Effector memory CD4-positive, alpha-beta T cell (primary cell): ENCODE measurements around the gene ZBTB20.
"Not testable (repeated sequence)": the region's sequence is repeated elsewhere in the genome, so short reads cannot be mapped to it uniquely, and the experiment has no call there.

Source experiments
- DNase-seq, 3 donors: peaks; one replicate each; pipeline ENCODE4 v3.0.0-alpha.2; 2020
- H3K27ac ChIP-seq: 2 replicates; pipeline ENCODE4 v1.7.0; 2013; ENCODE audit warnings: mild to moderate bottlenecking, low read length, moderate library complexity; ENCODE audit not compliant: insufficient read depth, poor library complexity, severe bottlenecking
- H3K27me3 ChIP-seq: replicated peaks from 2 replicates; pipeline ENCODE4 v1.7.0; 2013; ENCODE audit warnings: mild to moderate bottlenecking, low read length; ENCODE audit not compliant: insufficient read depth, control insufficient read depth, poor library complexity, severe bottlenecking
- H3K36me3 ChIP-seq: 2 replicates; pipeline ENCODE4 v1.7.0; 2013; ENCODE audit warnings: mild to moderate bottlenecking, low read length, moderate library complexity; ENCODE audit not compliant: control insufficient read depth, insufficient read depth
- H3K4me1 ChIP-seq: 2 replicates; pipeline ENCODE4 v1.7.0; 2013; ENCODE audit warnings: low read length, mild to moderate bottlenecking; ENCODE audit not compliant: control insufficient read depth, insufficient read depth, poor library complexity, severe bottlenecking
- H3K4me3 ChIP-seq: 2 replicates; pipeline ENCODE4 v1.7.0; 2013; ENCODE audit warnings: low read length, low read depth, mild to moderate bottlenecking; ENCODE audit not compliant: insufficient read depth, poor library complexity, severe bottlenecking
- H3K9me3 ChIP-seq: 2 replicates; pipeline ENCODE4 v1.7.0; 2013; ENCODE audit warnings: mild to moderate bottlenecking, low read length, moderate library complexity; ENCODE audit not compliant: control insufficient read depth

ZBTB20 gene

DNA sequence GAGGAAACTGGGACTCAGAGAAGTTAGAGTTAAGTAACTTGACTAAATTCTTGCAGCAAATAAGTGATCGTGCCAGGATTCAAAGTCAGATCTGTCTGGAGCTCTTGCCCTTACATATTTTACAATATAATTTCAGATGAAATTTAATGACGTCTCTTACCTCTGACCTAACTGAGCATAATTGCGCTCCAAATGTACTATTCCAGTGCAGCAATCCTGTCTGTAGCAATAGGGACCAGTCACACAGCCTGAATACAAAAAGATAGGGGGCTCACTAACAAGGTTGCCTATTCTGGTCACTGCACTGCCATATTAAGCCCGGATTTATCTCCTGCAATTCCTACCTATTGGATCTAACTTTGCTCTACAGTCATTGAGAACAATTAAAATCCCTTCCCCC, 316.4 kb downstream of the ZBTB20 start:
- Histone ChIP-seq H3K4me3 (no peak overlapping the region), H3K9me3 (no peaks in the 10 kb centered on the region), H3K36me3 (no peaks in the 10 kb centered on the region), H3K27ac (no peak overlapping the region), H3K4me1 (no peaks in the 10 kb centered on the region), H3K27me3 (no peaks in the 10 kb centered on the region)
- no peak for DNase-seq

DNA sequence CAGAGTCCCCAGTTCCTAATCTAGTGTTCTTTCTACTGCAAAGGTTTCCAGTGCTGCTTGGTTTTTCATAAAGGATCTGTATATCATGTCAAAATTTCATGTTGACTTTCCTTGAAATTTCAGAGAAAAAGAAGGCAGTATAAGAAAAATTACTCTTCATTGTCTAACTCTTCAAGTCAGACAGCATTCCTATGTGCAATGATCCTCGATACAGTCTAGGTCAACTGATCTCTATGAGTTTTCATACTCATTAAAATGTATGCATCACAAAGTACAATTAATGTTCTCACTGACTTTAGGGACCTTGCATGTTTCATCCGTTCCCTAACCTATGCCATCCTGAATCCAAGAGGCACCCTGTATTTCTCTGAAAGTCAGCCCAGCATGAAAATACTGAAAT, 317.3 kb downstream of the ZBTB20 start:
- H3K9me3 ChIP-seq, result no peaks in the 10 kb centered on the region
- no peak overlapping the region for H3K27ac ChIP-seq
- H3K36me3 ChIP-seq, result no peaks in the 10 kb centered on the region
- H3K4me1 ChIP-seq, result no peaks in the 10 kb centered on the region
- DNase-seq, result no peak
- no peak overlapping the region for H3K4me3 ChIP-seq
- no peaks in the 10 kb centered on the region for H3K27me3 ChIP-seq

DNA sequence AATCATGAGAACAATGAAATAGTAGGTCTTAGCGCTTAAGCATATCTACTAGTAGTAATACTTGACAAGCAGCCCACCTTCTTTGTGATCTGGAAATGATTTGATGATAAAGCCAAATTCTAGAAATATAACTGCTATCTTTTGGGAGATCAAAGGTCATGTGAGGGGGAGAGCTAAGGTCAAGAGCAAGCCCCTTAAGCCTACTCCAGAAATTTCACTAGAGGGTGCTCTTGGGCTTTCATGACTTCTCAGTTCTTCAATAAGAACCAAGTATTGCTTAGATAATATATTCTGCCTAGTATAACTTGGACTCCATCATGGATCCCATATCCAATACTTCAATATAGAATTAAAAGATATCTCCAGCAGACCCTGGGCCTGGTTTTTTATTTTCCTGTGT, 319.6 kb downstream of the ZBTB20 start:
- Histone ChIP-seq H3K4me3 (no peak overlapping the region), H3K9me3 (no peaks in the 10 kb centered on the region), H3K36me3 (no peaks in the 10 kb centered on the region), H3K27ac (no peak overlapping the region), H3K4me1 (no peaks in the 10 kb centered on the region), H3K27me3 (no peaks in the 10 kb centered on the region)
- no peak for DNase-seq

DNA sequence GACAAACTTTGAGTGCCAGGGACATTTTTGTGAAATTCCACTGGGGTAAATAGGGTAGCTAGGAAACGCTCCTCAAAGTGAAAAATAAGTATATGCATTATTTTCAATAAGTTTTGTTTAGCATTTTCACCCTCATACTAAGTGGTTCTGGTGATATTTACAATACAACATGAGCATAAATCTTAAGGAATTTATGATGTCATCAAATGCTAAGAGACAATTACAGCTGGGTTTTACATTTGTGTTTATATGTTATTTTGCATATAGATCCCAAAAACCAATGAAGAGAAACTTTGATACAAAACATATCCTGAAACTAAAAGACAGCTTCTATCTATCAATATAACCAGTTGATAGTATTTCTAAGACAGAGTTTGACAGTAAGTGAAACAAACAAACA, 323.1 kb downstream of the ZBTB20 start:
- no peaks in the 10 kb centered on the region for H3K4me1 ChIP-seq
- DNase-seq, result no peak
- no peak overlapping the region for H3K27ac ChIP-seq
- H3K4me3 ChIP-seq, result no peak overlapping the region
- no peaks in the 10 kb centered on the region for H3K27me3 ChIP-seq
- no peaks in the 10 kb centered on the region for H3K36me3 ChIP-seq
- no peaks in the 10 kb centered on the region for H3K9me3 ChIP-seq

DNA sequence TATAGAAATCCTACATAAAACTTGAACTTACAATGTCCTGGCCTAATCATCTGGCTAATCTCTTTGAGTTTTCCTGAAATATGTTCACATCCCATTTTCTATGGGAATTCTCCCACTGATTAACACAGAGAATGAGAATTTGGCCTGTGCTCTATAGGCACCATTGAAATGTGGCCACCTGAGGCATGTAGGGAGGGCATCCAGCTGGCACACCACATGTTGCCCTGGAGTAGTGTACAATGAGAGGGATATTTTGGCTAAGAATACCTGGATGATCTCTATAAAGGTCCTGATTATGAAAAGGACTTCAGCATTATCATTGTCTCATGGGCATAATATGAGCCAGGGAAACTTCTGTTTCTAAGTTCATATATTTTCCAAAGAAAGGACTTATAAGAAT, 324.0 kb downstream of the ZBTB20 start:
- no peak for DNase-seq
- H3K36me3 ChIP-seq, result no peaks in the 10 kb centered on the region
- H3K4me1 ChIP-seq, result no peaks in the 10 kb centered on the region
- no peaks in the 10 kb centered on the region for H3K27me3 ChIP-seq
- H3K9me3 ChIP-seq, result no peaks in the 10 kb centered on the region
- H3K4me3 ChIP-seq, result no peak overlapping the region
- H3K27ac ChIP-seq, result no peak overlapping the region

DNA sequence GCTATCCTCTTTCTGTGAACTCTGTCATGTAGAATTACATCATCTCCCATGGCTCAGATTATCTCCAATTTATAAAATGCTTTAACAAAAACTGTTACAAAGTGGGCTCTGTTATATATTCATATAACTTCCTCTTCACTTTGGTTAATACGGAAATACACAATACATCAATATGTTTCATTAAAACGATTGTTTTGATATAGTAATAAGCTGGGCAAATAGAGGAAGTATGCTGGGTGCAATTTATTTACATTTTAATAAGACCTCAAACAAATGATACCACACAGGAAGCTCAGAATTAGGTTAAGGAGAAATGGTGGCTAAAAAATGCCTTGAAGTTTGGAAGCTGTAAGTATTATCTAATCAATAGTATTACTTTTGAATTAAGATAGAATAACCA, 331.0 kb downstream of the ZBTB20 start:
- no peak for DNase-seq
- Histone ChIP-seq H3K27ac (no peak overlapping the region), H3K4me1 (no peaks in the 10 kb centered on the region), H3K27me3 (no peaks in the 10 kb centered on the region), H3K9me3 (no peaks in the 10 kb centered on the region), H3K4me3 (no peak overlapping the region), H3K36me3 (no peaks in the 10 kb centered on the region)

DNA sequence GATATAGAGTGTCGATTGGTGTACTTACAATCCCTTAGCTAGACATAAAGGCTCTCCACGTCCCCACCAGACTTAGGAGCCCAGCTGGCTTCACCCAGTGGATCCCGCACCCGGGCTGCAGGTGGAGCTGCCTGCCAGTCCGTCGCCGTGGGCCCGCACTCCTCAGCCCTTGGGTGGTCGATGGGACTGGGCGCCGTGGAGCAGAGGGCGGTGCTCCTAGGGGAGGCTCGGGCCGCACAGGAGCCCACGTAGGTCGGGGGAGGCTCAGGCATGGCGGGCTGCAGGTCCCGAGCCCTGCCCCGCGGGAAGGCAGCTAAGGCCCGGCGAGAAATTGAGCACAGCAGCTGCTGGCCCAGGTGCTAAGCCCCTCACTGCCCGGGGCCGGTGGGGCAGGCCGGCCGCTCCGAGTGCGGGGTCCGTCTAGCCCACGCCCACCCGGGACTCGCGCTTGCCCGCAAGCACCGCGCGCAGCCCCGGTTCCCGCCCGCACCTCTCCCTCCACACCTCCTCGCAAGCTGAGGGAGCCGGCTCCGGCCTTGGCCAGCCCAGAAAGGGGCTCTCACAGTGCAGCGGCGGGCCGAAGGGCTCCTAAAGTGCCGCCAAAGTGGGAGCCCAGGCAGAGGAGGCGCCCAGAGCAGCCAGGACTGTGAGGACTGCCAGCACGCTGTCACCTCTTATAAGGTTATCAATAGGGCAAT, 334.4 kb downstream of the ZBTB20 start:
- DNase-seq, H3K9me3 ChIP-seq, H3K4me1 ChIP-seq, H3K36me3 ChIP-seq, H3K27ac ChIP-seq, H3K4me3 ChIP-seq, H3K27me3 ChIP-seq: not testable (repeated sequence)

DNA sequence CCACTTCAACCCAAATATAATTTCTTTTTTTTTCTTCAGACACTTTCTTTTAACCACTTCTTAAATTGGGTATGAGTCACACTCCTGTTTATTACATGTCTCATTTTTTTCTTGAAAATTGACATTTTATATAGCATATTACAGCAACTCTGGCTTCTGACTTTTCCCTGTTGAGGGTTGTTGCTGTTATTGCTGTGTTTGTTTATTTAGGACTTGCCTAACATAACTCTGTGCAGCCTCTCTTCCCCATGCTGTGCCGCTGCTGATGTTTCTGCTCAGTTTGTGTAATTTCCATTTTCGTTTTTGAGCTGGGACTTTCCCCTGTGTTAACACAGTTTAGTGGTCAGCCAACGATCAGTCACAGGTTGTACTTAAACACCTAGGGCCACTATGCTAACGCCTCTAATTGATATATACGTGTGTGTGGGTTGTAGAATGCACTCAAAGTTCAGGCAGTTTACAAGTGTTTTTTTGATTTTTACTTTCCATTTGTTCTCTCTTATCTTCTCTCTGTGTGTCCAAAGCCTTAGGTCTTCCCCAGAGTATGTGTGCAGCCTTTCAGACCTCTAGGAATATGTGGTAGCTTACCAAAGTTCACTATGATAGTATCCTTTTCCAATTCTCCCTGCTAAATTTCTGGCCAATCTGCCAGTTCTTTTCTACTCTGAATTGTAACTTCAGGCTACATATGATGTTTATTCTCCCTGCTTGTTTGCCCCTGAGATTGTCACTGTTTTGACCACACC, 337.2 kb downstream of the ZBTB20 start:
- no peaks in the 10 kb centered on the region for H3K27me3 ChIP-seq
- H3K36me3 ChIP-seq, result no peaks in the 10 kb centered on the region
- H3K4me3 ChIP-seq, result no peak overlapping the region
- H3K9me3 ChIP-seq, result no peaks in the 10 kb centered on the region
- DNase-seq, result no peak
- H3K4me1 ChIP-seq, result no peaks in the 10 kb centered on the region
- no peak overlapping the region for H3K27ac ChIP-seq

DNA sequence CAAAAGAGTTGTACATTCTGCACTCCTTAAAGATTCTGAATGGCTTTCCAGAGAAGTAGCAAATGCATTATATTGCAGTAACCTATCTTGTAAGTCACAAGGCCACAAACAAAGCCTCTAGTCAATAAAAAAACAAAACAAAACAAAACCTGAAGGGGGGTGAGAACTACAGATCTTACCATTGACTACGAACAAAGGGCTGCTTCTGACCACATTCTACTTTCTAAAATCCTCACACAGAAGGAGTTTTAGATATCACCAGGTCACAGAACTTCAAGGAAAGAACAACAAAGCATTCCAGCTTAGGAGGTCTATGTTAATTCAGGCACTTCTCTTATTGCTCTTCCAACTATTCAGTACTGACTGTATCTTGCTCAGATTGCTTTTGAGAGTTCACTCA, 343.0 kb downstream of the ZBTB20 start:
- Histone ChIP-seq H3K4me1 (no peaks in the 10 kb centered on the region), H3K4me3 (no peak overlapping the region), H3K27me3 (no peaks in the 10 kb centered on the region), H3K9me3 (no peaks in the 10 kb centered on the region), H3K27ac (no peak overlapping the region), H3K36me3 (no peaks in the 10 kb centered on the region)
- no peak for DNase-seq

DNA sequence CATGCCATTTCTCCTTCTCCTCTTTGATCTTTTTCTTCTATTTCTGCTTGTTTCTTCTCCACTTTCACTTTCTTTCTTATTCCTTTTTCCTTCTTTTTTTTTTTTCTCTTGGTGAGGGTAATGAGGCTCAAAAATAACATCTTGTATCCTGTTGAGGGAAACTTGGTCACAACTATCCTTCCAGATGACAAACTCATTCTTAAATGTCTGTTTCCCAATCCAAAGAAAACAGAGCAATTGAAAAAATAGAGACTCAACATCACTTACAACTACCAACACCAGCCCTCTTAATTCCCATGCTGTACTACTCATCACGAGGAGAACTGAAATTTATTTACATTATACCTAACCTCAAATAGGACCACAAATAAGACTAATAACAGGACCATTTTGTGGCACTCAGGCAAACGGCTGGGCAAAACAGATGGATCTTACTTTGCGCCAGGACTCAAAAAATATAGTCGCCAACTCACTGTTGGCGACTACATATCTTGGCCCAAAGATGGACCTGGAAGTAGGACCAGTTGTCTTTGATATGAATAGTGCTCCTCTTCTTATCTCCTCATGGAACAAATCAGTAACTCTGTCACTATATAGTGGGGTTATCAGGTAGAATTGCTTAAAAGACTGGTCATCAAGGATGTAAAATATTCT, 343.9 kb downstream of the ZBTB20 start:
- no peak for DNase-seq
- Histone ChIP-seq H3K4me3 (no peak overlapping the region), H3K27me3 (no peaks in the 10 kb centered on the region), H3K27ac (no peak overlapping the region), H3K4me1 (no peaks in the 10 kb centered on the region), H3K9me3 (no peaks in the 10 kb centered on the region), H3K36me3 (no peaks in the 10 kb centered on the region)
